Neural cell (in vitro differentiated cells): ENCODE measurements around the gene CD14.

Experiments
- EP300 ChIP-seq: fragments of 450-650 bp; conservative IDR thresholded peaks from 2 replicates; pipeline ENCODE4 v1.6.1; 2014; ENCODE audit warnings: antibody characterized with exemption, mild to moderate bottlenecking, moderate library complexity; ENCODE audit not compliant: poor library complexity, severe bottlenecking
- EZH2 ChIP-seq: fragments of 200-600, 300-800 bp; shearing (Covaris generic), sonication (generic); IDR thresholded peaks from 2 replicates; pipeline ENCODE4 v1.6.1; 2014; ENCODE audit warnings: antibody characterized with exemption, low read length, borderline replicate concordance, mild to moderate bottlenecking; ENCODE audit not compliant: insufficient read depth, poor library complexity, severe bottlenecking
- MXI1 ChIP-seq: fragments of 450-650 bp; conservative IDR thresholded peaks from 2 replicates; pipeline ENCODE4 v1.6.1; 2014; ENCODE audit warnings: antibody characterized with exemption, mild to moderate bottlenecking; ENCODE audit not compliant: poor library complexity, severe bottlenecking
- POLR2AphosphoS5 ChIP-seq: IDR thresholded peaks from 2 replicates; pipeline ENCODE4 v1.6.1; 2012
- TAF1 ChIP-seq: IDR thresholded peaks from 2 replicates; pipeline ENCODE4 v1.6.1; 2012; ENCODE audit warnings: low read depth
- TF ChIP-seq, protein P1 (sequence below): fragments of 450-650 bp; IDR thresholded peaks from 2 replicates; pipeline ENCODE4 v1.5.1; 2014; ENCODE audit warnings: antibody characterized with exemption, mild to moderate bottlenecking, moderate library complexity; ENCODE audit not compliant: poor library complexity, severe bottlenecking
- TF ChIP-seq, protein P2 (sequence below): IDR thresholded peaks from 2 replicates; pipeline ENCODE4 v1.6.1; 2012; ENCODE audit warnings: borderline replicate concordance

DNA sequence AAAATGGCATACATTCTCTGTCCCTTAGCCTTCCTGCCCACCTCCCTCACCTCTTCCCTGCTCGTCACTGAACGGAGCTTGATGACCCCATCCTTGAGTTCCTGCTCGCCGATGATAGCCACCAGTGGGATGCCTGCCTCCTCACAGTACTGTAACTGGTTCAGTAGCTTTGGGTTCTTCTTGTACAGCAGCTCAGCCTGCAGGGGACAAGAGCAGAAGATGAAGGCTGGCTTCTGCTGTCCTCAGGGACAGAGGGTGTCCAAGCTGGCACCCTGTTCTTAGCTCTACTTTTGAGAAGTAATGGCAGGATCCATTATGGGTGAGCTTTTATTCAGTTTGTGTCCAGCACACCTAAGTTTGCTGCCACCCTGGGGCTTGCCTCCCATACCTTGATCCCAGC, 41.7 kb upstream of the CD14 start:
- TF ChIP-seq, protein P1, sequence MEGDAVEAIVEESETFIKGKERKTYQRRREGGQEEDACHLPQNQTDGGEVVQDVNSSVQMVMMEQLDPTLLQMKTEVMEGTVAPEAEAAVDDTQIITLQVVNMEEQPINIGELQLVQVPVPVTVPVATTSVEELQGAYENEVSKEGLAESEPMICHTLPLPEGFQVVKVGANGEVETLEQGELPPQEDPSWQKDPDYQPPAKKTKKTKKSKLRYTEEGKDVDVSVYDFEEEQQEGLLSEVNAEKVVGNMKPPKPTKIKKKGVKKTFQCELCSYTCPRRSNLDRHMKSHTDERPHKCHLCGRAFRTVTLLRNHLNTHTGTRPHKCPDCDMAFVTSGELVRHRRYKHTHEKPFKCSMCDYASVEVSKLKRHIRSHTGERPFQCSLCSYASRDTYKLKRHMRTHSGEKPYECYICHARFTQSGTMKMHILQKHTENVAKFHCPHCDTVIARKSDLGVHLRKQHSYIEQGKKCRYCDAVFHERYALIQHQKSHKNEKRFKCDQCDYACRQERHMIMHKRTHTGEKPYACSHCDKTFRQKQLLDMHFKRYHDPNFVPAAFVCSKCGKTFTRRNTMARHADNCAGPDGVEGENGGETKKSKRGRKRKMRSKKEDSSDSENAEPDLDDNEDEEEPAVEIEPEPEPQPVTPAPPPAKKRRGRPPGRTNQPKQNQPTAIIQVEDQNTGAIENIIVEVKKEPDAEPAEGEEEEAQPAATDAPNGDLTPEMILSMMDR, result no peak
- no peak for TF ChIP-seq POLR2AphosphoS5
- no peak for TF ChIP-seq EZH2
- TF ChIP-seq MXI1, result no peak
- TF ChIP-seq EP300, result no peak
- TF ChIP-seq, protein P2, sequence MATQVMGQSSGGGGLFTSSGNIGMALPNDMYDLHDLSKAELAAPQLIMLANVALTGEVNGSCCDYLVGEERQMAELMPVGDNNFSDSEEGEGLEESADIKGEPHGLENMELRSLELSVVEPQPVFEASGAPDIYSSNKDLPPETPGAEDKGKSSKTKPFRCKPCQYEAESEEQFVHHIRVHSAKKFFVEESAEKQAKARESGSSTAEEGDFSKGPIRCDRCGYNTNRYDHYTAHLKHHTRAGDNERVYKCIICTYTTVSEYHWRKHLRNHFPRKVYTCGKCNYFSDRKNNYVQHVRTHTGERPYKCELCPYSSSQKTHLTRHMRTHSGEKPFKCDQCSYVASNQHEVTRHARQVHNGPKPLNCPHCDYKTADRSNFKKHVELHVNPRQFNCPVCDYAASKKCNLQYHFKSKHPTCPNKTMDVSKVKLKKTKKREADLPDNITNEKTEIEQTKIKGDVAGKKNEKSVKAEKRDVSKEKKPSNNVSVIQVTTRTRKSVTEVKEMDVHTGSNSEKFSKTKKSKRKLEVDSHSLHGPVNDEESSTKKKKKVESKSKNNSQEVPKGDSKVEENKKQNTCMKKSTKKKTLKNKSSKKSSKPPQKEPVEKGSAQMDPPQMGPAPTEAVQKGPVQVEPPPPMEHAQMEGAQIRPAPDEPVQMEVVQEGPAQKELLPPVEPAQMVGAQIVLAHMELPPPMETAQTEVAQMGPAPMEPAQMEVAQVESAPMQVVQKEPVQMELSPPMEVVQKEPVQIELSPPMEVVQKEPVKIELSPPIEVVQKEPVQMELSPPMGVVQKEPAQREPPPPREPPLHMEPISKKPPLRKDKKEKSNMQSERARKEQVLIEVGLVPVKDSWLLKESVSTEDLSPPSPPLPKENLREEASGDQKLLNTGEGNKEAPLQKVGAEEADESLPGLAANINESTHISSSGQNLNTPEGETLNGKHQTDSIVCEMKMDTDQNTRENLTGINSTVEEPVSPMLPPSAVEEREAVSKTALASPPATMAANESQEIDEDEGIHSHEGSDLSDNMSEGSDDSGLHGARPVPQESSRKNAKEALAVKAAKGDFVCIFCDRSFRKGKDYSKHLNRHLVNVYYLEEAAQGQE, result no peak
- no peak for TF ChIP-seq TAF1
